Kidney epithelial cell (primary cell): ENCODE data around the gene RSPO1. TPM values are rescaled to one million over a fixed set of nuclear protein-coding genes. Genes with fewer than 3 reads are reported as not detected.

ENCODE experiments used
- DNase-seq: peaks from one replicate; pipeline ENCODE4 v3.0.0-alpha.2; 2010; ENCODE audit warnings: low read depth
- H3K27me3 ChIP-seq: 2 replicates; pipeline ENCODE4 v1.6.0; 2011; ENCODE audit warnings: low read length; ENCODE audit not compliant: control insufficient read depth, insufficient read depth
- H3K36me3 ChIP-seq: 2 replicates; pipeline ENCODE4 v1.5.1; 2011; ENCODE audit warnings: low read length; ENCODE audit not compliant: control insufficient read depth, insufficient read depth
- H3K4me3 ChIP-seq: 2 replicates; pipeline ENCODE4 v1.5.1; 2011; ENCODE audit warnings: low read depth, mild to moderate bottlenecking, control low read depth, low read length
- total RNA-seq: library from RNA; depleted of rRNA; stranded (reverse); fragments of >200 nt; gene quantifications from 2 replicates; pipeline ENCODE4 v1.2.3, GENCODE V29; 2015
- TF ChIP-seq, protein P1 (sequence below): IDR thresholded peaks from 2 replicates; pipeline ENCODE4 v1.5.1; 2011; ENCODE audit warnings: mild to moderate bottlenecking, moderate library complexity, low read length, control low read depth, inconsistent platforms; ENCODE audit not compliant: insufficient read depth, poor library complexity, severe bottlenecking

The RSPO1 gene
- total RNA-seq, 1 donor from 2014 or later = 0.08 TPM

DNA sequence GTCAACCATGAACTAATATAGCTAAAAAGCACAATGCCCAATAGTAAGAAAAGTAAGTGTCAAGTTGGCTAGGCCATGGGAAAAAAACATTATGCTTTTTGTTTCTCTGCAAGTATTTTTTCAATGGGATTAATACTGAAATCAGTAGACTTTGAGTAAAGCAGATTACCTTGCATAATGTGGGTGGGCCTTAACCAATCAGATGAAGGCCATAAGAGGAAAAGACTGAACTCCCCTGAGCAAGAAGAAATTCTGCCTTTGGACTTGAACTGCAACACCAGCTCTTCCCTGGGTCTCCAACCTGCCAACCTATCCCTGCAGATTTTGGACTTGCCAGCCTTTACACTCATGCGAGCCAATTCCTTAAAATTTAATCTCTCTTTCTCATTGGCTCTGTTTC is 6.4 kb upstream of the RSPO1 start:
- no peak for DNase-seq
- H3K36me3 ChIP-seq = no peaks in the 10 kb centered on the region
- TF ChIP-seq, protein P1, sequence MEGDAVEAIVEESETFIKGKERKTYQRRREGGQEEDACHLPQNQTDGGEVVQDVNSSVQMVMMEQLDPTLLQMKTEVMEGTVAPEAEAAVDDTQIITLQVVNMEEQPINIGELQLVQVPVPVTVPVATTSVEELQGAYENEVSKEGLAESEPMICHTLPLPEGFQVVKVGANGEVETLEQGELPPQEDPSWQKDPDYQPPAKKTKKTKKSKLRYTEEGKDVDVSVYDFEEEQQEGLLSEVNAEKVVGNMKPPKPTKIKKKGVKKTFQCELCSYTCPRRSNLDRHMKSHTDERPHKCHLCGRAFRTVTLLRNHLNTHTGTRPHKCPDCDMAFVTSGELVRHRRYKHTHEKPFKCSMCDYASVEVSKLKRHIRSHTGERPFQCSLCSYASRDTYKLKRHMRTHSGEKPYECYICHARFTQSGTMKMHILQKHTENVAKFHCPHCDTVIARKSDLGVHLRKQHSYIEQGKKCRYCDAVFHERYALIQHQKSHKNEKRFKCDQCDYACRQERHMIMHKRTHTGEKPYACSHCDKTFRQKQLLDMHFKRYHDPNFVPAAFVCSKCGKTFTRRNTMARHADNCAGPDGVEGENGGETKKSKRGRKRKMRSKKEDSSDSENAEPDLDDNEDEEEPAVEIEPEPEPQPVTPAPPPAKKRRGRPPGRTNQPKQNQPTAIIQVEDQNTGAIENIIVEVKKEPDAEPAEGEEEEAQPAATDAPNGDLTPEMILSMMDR = no peak
- H3K27me3 ChIP-seq = peaks cover 17% of the 10 kb centered on the region
- H3K4me3 ChIP-seq = no peak overlapping the region

DNA sequence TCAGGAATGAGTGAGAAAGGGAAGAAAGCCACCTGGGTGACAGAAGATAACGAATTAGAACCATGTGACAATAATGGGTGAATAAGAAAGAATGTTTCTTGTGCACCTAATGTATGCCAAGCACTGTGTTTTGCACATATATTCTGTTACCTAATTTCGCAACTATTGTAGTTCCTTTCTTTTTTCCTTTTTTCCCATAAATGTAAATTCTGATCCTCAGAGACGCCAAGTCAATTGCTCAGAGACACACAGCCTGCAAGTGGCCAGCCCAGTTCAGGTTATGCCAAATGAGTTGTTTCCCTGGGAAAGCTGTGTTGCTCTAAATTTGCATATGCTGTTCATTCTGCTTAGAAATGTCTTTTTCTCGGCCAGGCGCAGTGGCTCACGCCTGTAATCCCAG is 1.7 kb upstream of the RSPO1 start:
- TF ChIP-seq, protein P1 = no peak
- Histone ChIP-seq H3K36me3 (no peaks in the 10 kb centered on the region), H3K4me3 (no peak overlapping the region), H3K27me3 (peaks cover 56% of the 10 kb centered on the region)
- DNase-seq = no peak

DNA sequence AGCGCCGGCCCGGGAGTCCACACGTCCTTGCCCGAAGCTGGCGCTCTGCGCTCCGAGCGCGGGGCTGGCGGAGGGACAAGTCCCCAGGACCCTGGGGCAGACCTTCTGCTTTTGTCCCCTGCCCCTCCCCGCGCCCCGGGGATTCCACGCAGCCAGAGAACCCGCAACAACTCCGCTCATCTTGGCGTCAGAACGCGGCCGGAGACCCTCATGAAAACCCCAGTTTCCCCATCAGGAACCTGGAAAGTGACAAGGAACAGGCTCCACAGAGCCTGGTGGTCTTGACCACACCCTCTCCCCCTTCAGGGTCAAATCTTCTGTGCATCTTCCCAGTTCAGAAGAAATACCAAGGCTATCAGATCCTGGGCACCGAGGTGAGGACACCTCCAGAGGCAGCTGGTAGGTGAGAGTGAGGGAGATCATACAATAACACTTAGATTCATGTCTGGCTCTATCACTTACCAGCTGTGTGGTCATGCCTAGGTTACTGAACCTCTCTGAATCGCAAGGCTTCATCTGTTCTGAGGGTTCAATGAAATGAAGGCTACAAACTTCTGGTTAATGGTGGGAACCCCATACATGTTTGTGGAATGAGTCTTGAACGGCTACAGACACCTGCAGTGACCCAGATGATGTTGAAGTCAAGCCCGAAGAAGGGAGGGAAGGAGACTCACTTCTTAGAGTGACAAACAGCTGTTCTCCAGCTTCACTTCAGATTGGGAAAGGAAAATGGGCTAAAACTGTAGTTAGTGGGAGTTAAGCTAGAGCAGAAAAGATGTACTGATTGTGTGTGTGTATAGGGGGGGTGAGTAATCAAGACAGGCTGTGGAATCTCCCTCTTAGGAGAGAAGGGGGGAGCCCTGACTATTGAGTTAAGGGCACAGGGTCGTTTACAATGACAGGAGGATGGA is 555 bp upstream of the RSPO1 start:
- H3K4me3 ChIP-seq = no peak overlapping the region

DNA sequence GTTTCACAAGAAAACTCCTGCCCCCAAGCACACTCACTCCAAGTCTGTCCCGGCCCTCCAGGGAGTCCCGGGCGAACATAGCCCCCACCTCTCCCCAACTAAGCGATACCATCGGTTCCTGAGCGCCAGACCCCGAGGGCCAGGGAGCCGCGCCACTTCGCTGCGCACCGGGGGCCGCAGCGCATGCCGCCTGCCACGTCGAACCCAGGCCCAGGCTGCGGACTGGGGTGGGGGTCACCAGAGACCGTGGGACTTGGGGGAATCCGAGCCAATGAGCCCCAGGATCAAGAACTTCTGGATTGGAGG is 801 bp downstream of the RSPO1 start:
- TF ChIP-seq, protein P1 = no peak
- H3K27me3 ChIP-seq = peaks cover 75% of the 10 kb centered on the region
- H3K4me3 ChIP-seq = no peak overlapping the region
- H3K36me3 ChIP-seq = no peaks in the 10 kb centered on the region
- DNase-seq = no peak

More for the DNA sequence above, 555 bp upstream of the RSPO1 start:
- H3K27me3 ChIP-seq = peaks cover 68% of the 10 kb centered on the region
- no peak for DNase-seq
- H3K36me3 ChIP-seq = no peaks in the 10 kb centered on the region
- TF ChIP-seq, protein P1 = no peak

DNA sequence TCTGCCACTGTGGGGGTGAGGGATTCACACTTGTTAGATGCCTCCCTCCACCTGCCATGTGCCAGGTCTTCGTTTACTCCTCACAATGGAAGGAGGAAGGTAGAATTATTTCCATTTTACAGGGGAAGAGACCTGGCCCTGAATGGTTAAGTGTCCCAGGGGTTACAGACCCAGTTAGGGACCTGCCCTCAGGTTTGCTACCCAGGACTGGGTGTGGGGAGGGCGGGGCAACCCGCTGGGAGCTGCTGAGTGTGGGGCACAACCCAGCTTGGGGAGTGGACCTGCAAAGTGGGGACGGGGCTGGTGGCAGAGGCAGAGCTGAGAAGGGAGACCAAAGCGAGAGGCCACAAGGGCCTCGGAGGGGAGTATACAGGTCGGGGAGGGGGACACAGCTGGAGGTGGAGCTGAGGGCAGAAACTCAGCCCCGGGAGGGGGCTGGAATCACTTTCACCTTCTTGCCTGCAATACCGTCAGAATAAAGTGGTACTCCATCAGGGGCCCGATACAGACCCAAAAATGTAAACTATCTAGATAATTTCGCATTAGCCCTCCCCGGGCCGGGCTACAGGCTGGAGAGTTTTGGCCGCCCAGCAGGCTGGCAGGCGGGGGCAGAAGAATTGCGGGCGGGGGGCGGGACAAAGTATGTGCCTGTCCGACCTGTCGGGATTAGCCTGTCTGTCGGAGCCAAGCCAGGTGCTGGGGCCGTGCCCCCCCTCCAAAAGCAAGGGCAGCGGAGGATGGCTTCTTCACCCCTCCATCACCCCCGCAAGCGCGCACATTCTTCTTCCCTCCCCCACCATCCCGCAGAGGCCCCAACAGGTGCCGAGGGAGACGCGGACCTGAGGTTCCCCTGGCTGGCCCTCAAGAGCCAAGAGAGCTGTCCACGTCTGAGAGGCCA is 1.4 kb downstream of the RSPO1 start:
- H3K36me3 ChIP-seq = no peaks in the 10 kb centered on the region
- DNase-seq = no peak
- H3K27me3 ChIP-seq = peaks cover 70% of the 10 kb centered on the region
- TF ChIP-seq, protein P1 = no peak
- no peak overlapping the region for H3K4me3 ChIP-seq
